HepG2 (cell line): ENCODE measurements around the gene GCH1. TPM values are rescaled to one million over a fixed set of nuclear protein-coding genes. Genes with fewer than 3 reads are reported as not detected.
"Not testable (repeated sequence)": the region's sequence is repeated elsewhere in the genome, so short reads cannot be mapped to it uniquely, and the experiment has no call there.

Experiments
- ATAC-seq: fragments of 200-7000 bp; cut with Tn5 transposase; 3 replicates; pipeline ENCODE4 v1.9.1; 2020; ENCODE audit warnings: mild to moderate bottlenecking, moderate library complexity
- BruUV-seq: library from RNA; stranded (reverse); fragments of 400-500 nt; replicated peaks from 2 replicates; lab custom pipeline; 2021; lab: Mats Ljungman, UMichigan
- CTCF ChIA-PET: fragments of 300-600 bp; formaldehyde crosslinking; extraction: SDS; loops from one replicate; lab custom pipeline; 2021; ENCODE audit warnings: low total read pairs, inconsistent platforms, low intra/inter-chr PET ratio; lab: Yijun Ruan, JAX
- POLR2A ChIA-PET: fragments of 350-600 bp; sonication (Branson Sonifier 250); formaldehyde crosslinking; loops from one replicate; lab custom pipeline; 2020; ENCODE audit warnings: antibody characterized with exemption, inconsistent platforms; lab: Yijun Ruan, JAX
- DNase-seq: peaks from one replicate; pipeline ENCODE4 v3.0.0-alpha.2; 2015; ENCODE audit warnings: low spot score
- FAIRE-seq: peaks from 3 replicates; lab custom pipeline; 2011; peaks lifted over from hg19 to GRCh38; lab: Jason Lieb, UNC
- H2AFZ ChIP-seq: one replicate; pipeline ENCODE4 v1.6.1; 2011; ENCODE audit warnings: low read length, inconsistent platforms
- H3K27ac ChIP-seq: fragments of 300-600 bp; 3 replicates; pipeline ENCODE4 v1.8.0; 2011; ENCODE audit warnings: mixed run types, mild to moderate bottlenecking, mixed read lengths, low read length, inconsistent platforms; ENCODE audit not compliant: insufficient read depth; ENCODE audit errors: extremely low read length
- H3K27me3 ChIP-seq, 2 experiments: fragments of 200-600 bp in 1 of 2; 2 replicates in 1 of 2; 3 replicates in 1 of 2; pipeline versions ENCODE4 v1.6.0 to v1.8.0; 2011; ENCODE audit warnings: low read length in 2 of 2, mild to moderate bottlenecking in 2 of 2, moderate library complexity in 2 of 2, inconsistent platforms in 1 of 2; ENCODE audit not compliant: insufficient read depth in 2 of 2, control insufficient read depth in 1 of 2
- H3K36me3 ChIP-seq, 2 experiments: fragments of 200-600 bp in 1 of 2; replicated peaks in 1 of 2; 2 replicates in 1 of 2; 3 replicates in 1 of 2; pipeline versions ENCODE4 v1.5.1 to v1.8.0; 2011; ENCODE audit warnings: low read length in 2 of 2, inconsistent platforms in 1 of 2; ENCODE audit not compliant: insufficient read depth in 2 of 2, control insufficient read depth in 1 of 2
- H3K4me1 ChIP-seq: 2 replicates; pipeline ENCODE4 v1.5.1; 2012; ENCODE audit warnings: low read length, inconsistent platforms; ENCODE audit not compliant: insufficient read depth
- H3K4me2 ChIP-seq: 2 replicates; pipeline ENCODE4 v1.6.0; 2011; ENCODE audit warnings: low read depth, low read length, inconsistent platforms
- H3K4me3 ChIP-seq, 3 experiments: fragments of 200-600 bp in 1 of 3; sonication (generic), shearing (Covaris generic) in 1 of 3; replicated peaks in 1 of 3; 2 replicates each; pipeline ENCODE4 v1.5.1; 2011 to 2016; ENCODE audit warnings: low read length in 3 of 3, inconsistent platforms in 2 of 3, low read depth in 2 of 3, mild to moderate bottlenecking in 2 of 3, control low read depth in 1 of 3, mixed read lengths in 1 of 3; ENCODE audit not compliant: insufficient read depth in 1 of 3
- H3K79me2 ChIP-seq: one replicate; pipeline ENCODE4 v1.6.1; 2011; ENCODE audit warnings: low read length, inconsistent platforms; ENCODE audit not compliant: insufficient read depth
- H3K9ac ChIP-seq: 2 replicates; pipeline ENCODE4 v1.6.0; 2011; ENCODE audit warnings: mild to moderate bottlenecking, low read depth, low read length, inconsistent platforms; ENCODE audit not compliant: insufficient read depth
- H3K9me3 ChIP-seq: 2 replicates; pipeline ENCODE4 v1.5.1; 2012; ENCODE audit warnings: mild to moderate bottlenecking, low read length
- H4K20me1 ChIP-seq: 2 replicates; pipeline ENCODE4 v1.6.0; 2011; ENCODE audit warnings: inconsistent platforms, mild to moderate bottlenecking, low read length, moderate library complexity; ENCODE audit not compliant: insufficient read depth
- GABPA ChIP-seq, 2 experiments: IDR thresholded peaks; 2 replicates each; pipeline ENCODE4 v1.6.1; 2011 to 2016; ENCODE audit warnings: low read depth in 2 of 2, low read length in 1 of 2, missing biosample characterization in 1 of 2, missing genetic modification characterization in 1 of 2
- HOXA9 ChIP-seq: sonication (generic); formaldehyde crosslinking; IDR thresholded peaks from 2 replicates; pipeline ENCODE4 v1.8.1; 2022; ENCODE audit warnings: missing genetic modification reagents, mild to moderate bottlenecking, moderate library complexity, borderline replicate concordance
- RFX1 ChIP-seq: fragments of 450-650 bp; IDR thresholded peaks from 2 replicates; pipeline ENCODE4 v1.6.1; 2017
- SIX4 ChIP-seq: sonication (generic); formaldehyde crosslinking; IDR thresholded peaks from 2 replicates; pipeline ENCODE4 v1.4.0; 2020; ENCODE audit warnings: missing genetic modification reagents
- THAP11 ChIP-seq: IDR thresholded peaks from 2 replicates; pipeline ENCODE4 v1.6.1; 2016; ENCODE audit warnings: missing biosample characterization, missing genetic modification reagents
- ZBTB14 ChIP-seq: sonication (generic); formaldehyde crosslinking; IDR thresholded peaks from 2 replicates; pipeline ENCODE4 v1.4.0; 2020; ENCODE audit warnings: missing genetic modification reagents
- WGBS: methylation state at CpG from one replicate; pipeline ENCODE4 v1.1.6; 2017; ENCODE audit warnings: low lambda C conversion rate; 5-methylcytosine and 5-hydroxymethylcytosine counted together
- in situ Hi-C: cut with HindIII; loops from 2 replicates; pipeline ENCODE4 v1.10.0; 2017; ENCODE audit warnings: low pct_unique_long_range_greater_than_20kb; ENCODE audit not compliant: extremely low pct_ligation_motif_present
- intact Hi-C: fragments of 100-400 bp; cut with micrococcal nuclease; formaldehyde crosslinking; loops from one replicate; pipeline ENCODE4 v1.10.0; 2022; ENCODE audit not compliant: unreplicated experiment
- polyA plus RNA-seq, 8 experiments: library from polyadenylated mRNA; depleted of rRNA in 3 of 8; stranded (reverse) in 7 of 8; unstranded in 1 of 8; fragments of >200 nt; fragmentation: Illumina TruSeq in 4 of 8; extraction: Trizol in 4 of 8; gene quantifications; 2 replicates each; pipeline versions ENCODE4 v1.2.1 to v1.2.3, GENCODE V29; 2011 to 2016; ENCODE audit warnings: low read depth in 4 of 8, missing spikeins in 1 of 8, mixed read lengths in 1 of 8; ENCODE audit not compliant: insufficient read depth in 1 of 8
- total RNA-seq, 5 experiments: library from RNA; depleted of rRNA; stranded (reverse); fragments of >200 nt; fragmentation: Illumina TruSeq; extraction: Trizol; gene quantifications; 2 replicates each; pipeline ENCODE4 v1.2.3, GENCODE V29; 2016; ENCODE audit warnings: low read depth in 1 of 5

GCH1 gene
- total and polyA plus RNA-seq, 2 of the 13 experiments (the other 11 are each of a cell fraction or from before 2014, with no cell fraction given), result 15.0 to 25.2 TPM

DNA sequence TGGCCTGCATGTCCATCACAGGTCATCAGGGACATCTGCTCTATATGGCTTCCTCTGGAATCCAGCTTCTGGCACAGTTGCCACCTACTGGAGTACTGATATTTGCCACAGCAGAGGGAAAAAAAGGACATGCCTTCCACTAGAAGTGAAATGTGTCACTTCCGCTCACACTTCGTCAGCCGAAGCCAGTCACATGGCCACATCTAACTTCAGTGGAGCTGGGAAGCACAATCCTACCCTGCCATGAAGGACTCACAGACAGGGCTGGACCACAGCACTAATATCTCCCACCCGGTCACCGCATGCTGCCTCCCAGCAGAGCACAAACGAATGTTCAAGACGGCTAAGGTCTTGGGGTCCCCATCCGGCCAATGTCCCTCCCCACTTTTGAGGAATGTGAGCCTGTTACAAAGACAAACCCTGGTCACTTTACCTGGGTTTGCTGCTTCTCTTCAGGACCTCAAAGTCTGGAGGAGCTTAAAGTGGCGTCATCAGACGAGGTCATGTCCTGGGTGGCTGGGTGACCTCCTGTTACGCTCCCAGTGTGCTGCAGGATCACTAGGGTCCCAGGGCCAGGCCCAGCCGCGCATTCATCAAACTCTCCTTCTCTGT lies 98.6 kb downstream of the GCH1 start (continued):
- TF ChIP-seq GABPA (IDR thresholded peaks at IDR 0.05; ENCODE audit: low read depth, low read length) (no peak), GABPA (CRISPR knock-in tag; IDR thresholded peaks at IDR 0.05; ENCODE audit: low read depth) (peak; percentile 49; the same call in 1 of the 2 replicates), SIX4 (CRISPR knock-in tag) (no peak)

GRCh38 chr14:54803396-54803795 lies 99.2 kb downstream of the GCH1 start:
- ATAC-seq (no peak), DNase-seq (no peak), FAIRE-seq (no peak)
- Histone ChIP-seq H4K20me1 (no peaks in the 10 kb centered on the region), H3K4me3 (no peak overlapping the region), H3K27me3 (no peaks in the 10 kb centered on the region), H3K4me1 (peaks cover 46% of the 10 kb centered on the region), H3K27ac (no peak overlapping the region), H3K4me2 (no peak overlapping the region), H3K9ac (no peak overlapping the region), H3K79me2 (no peaks in the 10 kb centered on the region), H2AFZ (no peak overlapping the region), H3K36me3 (no peaks in the 10 kb centered on the region), H3K9me3 (no peaks in the 10 kb centered on the region)
- POLR2A ChIA-PET, result interaction anchor here (1.6 kb wide), 1 partner anchor 238 kb away, joined by 5 read pairs; no protein-coding TSS in a partner anchor
- intact Hi-C loops (loop anchor here (10.0 kb wide), 1 partner anchor 239 kb away; the partner anchor contains the start of gene SAMD4A), in situ Hi-C loops (loop anchor here (10.0 kb wide), 1 partner anchor 239 kb away; the partner anchor contains the start of gene SAMD4A)
- 67% methylated on average over 3 of the region's 7 CpGs for WGBS
- CTCF ChIA-PET, result no interaction called here
- no peak for TF ChIP-seq THAP11 (CRISPR knock-in tag)
- no peak for TF ChIP-seq ZBTB14 (CRISPR knock-in tag)
- peak; percentile 12; the same call in 1 of the 2 replicates for TF ChIP-seq RFX1
- TF ChIP-seq HOXA9 (CRISPR knock-in tag), result no peak
- no TSS peak for BruUV-seq

GRCh38 chr14:54801482-54801881 lies 101.1 kb downstream of the GCH1 start:
- H3K27ac ChIP-seq, H3K9me3 ChIP-seq, H3K9ac ChIP-seq, CTCF ChIA-PET, POLR2A ChIA-PET, H3K27me3 ChIP-seq, ATAC-seq, H4K20me1 ChIP-seq, H3K36me3 ChIP-seq, FAIRE-seq, H2AFZ ChIP-seq, BruUV-seq, H3K4me3 ChIP-seq, H3K4me2 ChIP-seq, H3K79me2 ChIP-seq, DNase-seq: not testable (repeated sequence)
- H3K4me1 ChIP-seq, result peaks cover 29% of the 10 kb centered on the region
- intact Hi-C loops (loop anchor here (10.0 kb wide), 1 partner anchor 237 kb away; the partner anchor contains the start of gene SAMD4A), in situ Hi-C loops (loop anchor here (10.0 kb wide), 1 partner anchor 237 kb away; the partner anchor contains the start of gene SAMD4A)
- WGBS, result 50% methylated on average over 2 of the region's 2 CpGs
